ENCODE results near the gene ORC3.

ORC3 gene

DNA sequence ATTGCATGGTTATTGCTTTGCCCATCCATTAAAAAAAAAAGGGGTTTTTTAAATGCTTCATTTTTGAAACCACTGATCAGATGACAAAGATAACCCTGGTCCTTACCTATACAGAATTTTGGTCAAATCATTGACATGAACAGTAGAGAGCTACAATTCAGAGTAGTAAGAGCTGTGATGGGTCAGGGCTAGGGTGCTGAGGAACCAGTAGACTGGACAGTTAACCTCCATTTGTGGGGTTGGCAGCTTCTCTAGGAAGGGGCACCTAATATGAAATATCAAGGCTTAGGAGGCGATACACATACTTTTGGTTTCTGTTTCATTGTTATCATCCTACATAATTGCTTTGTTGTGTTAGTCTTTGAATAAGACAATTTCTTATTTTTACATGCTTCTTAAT, 55.1 kb downstream of the ORC3 start:
- no peak for DNase-seq (ENCODE audit: low read depth, low spot score)
- H3K4me3 ChIP-seq (ENCODE audit: low read depth, low read length) = no peak overlapping the region
- TF ChIP-seq, protein P1, sequence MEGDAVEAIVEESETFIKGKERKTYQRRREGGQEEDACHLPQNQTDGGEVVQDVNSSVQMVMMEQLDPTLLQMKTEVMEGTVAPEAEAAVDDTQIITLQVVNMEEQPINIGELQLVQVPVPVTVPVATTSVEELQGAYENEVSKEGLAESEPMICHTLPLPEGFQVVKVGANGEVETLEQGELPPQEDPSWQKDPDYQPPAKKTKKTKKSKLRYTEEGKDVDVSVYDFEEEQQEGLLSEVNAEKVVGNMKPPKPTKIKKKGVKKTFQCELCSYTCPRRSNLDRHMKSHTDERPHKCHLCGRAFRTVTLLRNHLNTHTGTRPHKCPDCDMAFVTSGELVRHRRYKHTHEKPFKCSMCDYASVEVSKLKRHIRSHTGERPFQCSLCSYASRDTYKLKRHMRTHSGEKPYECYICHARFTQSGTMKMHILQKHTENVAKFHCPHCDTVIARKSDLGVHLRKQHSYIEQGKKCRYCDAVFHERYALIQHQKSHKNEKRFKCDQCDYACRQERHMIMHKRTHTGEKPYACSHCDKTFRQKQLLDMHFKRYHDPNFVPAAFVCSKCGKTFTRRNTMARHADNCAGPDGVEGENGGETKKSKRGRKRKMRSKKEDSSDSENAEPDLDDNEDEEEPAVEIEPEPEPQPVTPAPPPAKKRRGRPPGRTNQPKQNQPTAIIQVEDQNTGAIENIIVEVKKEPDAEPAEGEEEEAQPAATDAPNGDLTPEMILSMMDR (IDR thresholded peaks at IDR 0.05; ENCODE audit: insufficient read depth, low read length, missing control alignments) = no peak
- ChIA-PET CTCF (no interaction called here), POLR2A (interaction anchor here (0.7 kb wide), 1 partner anchor 642 kb away, joined by 3 read pairs; no protein-coding TSS in a partner anchor)

DNA sequence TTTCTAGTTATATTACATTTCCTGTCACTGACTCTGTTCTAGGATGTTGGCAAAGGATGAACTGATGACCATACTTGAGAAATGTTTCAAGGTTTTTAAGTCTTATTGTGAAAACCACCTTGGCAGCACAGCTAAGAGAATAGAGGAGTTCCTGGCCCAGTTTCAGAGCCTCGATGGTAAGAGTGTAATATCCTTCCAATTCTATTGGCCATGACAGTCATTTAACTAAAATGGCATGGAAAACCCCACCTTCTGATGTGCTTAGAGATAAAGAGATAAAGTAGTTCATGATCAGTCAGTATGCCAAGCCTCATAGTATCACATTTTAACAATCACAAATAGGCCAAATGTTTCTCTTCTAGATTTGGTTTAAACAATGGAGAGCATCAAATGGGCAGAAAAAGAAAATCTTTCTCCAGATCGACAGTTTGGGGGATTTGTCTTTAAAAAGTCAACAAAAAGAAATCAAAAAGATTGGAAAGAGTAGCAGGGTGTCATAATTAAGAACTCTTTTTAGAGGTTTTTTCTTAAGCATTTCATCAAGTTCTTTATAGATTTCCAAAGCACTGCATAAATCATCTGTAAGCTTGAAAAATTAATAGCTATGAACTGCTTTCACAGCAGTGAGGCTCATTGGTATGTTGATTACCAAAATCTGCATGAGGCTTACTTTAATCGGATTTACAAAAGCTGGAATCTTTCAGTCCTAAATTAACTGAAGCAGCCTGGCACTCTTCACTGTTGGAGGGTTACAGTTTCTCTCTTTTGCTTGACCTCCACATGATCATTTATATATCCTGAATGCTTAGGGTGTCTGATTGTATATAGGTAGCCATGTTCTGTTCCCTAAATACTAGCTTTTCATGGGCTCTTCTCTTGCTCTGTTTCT, 63.4 kb downstream of the ORC3 start:
- CTCF ChIA-PET = no interaction called here
- POLR2A ChIA-PET = no interaction called here
- DNase-seq (ENCODE audit: low read depth, low spot score) = no peak
- TF ChIP-seq, protein P1 (IDR thresholded peaks at IDR 0.05; ENCODE audit: insufficient read depth, low read length, missing control alignments) = no peak
- H3K4me3 ChIP-seq (ENCODE audit: low read depth, low read length) = no peak overlapping the region

DNA sequence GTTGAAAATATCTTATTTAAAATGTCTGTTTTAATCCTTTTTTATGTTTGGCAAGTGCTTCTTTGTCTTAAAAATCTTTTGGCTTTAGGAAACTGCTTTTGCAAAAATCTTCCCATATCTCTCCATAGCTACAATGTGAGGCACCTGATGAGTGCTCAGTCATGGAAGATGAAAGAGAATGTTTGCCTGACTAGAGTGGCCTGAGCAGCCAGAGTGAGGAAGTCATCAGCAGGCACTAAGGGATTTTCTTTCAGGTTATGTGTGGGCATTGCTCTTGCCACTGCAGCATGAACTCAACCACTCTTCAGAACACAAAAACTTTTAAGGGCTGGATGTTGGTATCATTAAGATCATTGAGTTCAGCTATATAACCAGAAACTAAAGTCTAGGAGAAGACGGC, 64.2 kb downstream of the ORC3 start:
- TF ChIP-seq, protein P1 (IDR thresholded peaks at IDR 0.05; ENCODE audit: insufficient read depth, low read length, missing control alignments) = no peak
- no peak for DNase-seq (ENCODE audit: low read depth, low spot score)
- ChIA-PET CTCF (no interaction called here), POLR2A (interaction anchor here (0.6 kb wide), 1 partner anchor 20 kb away, joined by 3 read pairs; no protein-coding TSS in a partner anchor)
- no peak overlapping the region for H3K4me3 ChIP-seq (ENCODE audit: low read depth, low read length)

DNA sequence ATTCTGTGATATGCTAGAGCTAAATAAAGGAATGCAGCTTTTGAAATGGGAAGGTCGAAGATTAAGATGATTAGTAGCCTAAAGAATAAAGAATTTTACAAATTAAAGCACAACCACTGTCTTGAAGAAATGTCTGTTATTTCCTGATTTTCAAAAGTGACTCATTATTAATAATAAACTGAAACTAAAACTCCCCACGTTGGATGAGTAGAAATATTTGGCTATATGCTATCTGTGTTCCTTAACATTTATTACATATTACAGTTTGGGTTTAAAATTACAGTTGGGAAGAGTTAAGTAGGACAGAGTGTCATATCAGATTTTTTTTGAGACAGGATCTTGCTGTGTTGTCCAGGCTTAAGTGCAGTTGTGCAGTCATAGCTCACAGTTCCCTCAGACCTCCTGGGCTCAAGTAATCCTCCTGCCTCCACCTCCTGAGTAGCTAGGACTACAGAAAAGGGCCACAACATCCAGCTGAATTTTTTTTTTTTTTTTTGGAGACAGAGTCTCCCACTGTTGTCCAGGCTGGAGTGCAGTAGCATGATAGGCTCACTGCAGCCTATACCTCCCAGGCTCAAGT, 65.0 kb downstream of the ORC3 start:
- ChIA-PET CTCF (no interaction called here), POLR2A (interaction anchor here (0.6 kb wide), 2 partner anchors 21 to 190 kb away, joined by 3 to 4 read pairs; no protein-coding TSS in a partner anchor)
- TF ChIP-seq, protein P1 (IDR thresholded peaks at IDR 0.05; ENCODE audit: insufficient read depth, low read length, missing control alignments) = no peak
- no peak overlapping the region for H3K4me3 ChIP-seq (ENCODE audit: low read depth, low read length)
- no peak for DNase-seq (ENCODE audit: low read depth, low spot score)

DNA sequence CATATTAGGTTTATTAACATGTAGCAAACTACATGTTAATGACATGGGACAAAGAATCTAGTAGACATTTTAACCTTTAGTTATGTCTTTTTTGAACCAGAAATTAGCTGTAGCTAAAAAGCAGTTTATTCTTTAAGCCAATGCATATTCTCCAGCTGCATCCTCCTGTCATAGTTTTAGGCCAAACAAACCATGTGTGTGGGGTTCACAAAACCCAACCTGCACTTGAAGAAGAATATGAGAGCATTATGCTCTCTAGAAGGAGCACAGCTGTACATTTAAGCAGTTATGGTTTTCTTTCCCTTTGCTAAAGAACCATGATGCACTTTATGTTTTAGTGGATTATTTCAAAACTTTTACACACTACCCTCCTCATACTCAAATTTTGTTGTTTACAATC, 65.9 kb downstream of the ORC3 start:
- DNase-seq (ENCODE audit: low read depth, low spot score) = no peak
- TF ChIP-seq, protein P1 (IDR thresholded peaks at IDR 0.05; ENCODE audit: insufficient read depth, low read length, missing control alignments) = no peak
- POLR2A ChIA-PET = no interaction called here
- CTCF ChIA-PET = no interaction called here
- H3K4me3 ChIP-seq (ENCODE audit: low read depth, low read length) = no peak overlapping the region

DNA sequence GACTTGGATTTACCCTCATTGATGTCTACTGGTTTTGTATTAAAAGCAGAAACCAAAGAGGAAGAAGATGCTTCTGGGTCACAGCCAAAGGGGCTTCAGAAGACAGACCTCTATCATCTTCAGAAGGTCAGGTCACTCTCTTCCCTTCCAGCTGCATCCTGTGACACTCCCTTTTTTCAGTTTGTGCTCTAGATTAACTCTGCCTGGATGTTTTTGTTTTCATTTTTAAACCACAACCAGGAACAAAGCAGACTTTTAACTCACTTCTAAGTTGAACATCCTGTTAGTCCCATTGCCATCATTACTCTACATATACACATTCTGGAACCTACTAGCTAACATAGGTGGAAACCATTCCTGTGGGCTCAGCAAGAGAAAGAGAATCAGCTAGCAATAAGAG, 66.9 kb downstream of the ORC3 start:
- POLR2A ChIA-PET = no interaction called here
- no peak for DNase-seq (ENCODE audit: low read depth, low spot score)
- H3K4me3 ChIP-seq (ENCODE audit: low read depth, low read length) = no peak overlapping the region
- TF ChIP-seq, protein P1 (IDR thresholded peaks at IDR 0.05; ENCODE audit: insufficient read depth, low read length, missing control alignments) = no peak
- CTCF ChIA-PET = interaction anchor here (0.9 to 1.0 kb wide), 2 partner anchors 9 to 24 kb away, joined by 3 read pairs; no protein-coding TSS in a partner anchor
